ENCODE results near the gene COMMD7.
"Not testable (repeated sequence)": the region's sequence is repeated elsewhere in the genome, so short reads cannot be mapped to it uniquely, and the experiment has no call there.

COMMD7 gene

DNA sequence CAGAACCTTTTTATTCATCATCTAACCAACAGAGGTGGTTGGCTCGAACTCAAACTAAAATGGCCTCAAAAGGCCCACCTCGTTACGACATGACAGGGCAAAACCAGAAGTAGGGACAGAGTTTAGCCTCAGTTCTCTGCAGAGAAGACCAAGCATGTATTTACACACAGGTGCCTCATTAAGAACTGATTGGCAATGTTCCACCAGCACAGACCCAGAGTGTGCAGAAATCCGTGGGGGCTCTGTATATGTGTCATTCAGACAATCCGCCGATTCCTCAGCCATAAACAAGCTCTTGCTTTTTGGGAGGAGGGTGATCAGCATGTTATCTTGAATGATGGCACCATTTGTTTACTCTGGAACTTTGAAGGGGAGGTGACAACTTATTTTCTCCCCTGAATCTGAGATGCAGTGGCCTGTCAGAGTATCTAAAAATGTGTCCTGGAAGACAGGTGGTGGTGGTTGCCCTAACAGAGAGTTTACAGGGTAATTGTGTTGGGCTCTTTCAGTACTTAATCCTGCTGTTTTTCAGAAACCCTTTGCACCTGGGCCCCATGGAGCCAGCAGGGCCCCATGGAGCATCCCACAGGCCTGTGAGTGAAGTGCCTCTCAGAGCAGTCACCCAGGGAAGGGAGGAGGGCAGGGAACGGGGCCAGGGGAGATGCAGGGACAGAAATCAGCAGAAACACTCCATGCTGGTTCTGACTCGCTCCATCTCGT lies 40.4 kb downstream of the COMMD7 start:
- Histone ChIP-seq H3K27ac (no peak overlapping the region), H3K36me3 (replicated peaks) (peaks cover 12% of the 10 kb centered on the region), H3K4me3 (ENCODE audit: low read depth, low read length) (no peak overlapping the region), H3K27me3 (replicated peaks) (no peaks in the 10 kb centered on the region)
- in situ Hi-C loops (cut with HindIII; ENCODE audit: low pct_ligation_motif_present, low sequenced_read_pairs): no loop called here
- TF ChIP-seq, protein P1, sequence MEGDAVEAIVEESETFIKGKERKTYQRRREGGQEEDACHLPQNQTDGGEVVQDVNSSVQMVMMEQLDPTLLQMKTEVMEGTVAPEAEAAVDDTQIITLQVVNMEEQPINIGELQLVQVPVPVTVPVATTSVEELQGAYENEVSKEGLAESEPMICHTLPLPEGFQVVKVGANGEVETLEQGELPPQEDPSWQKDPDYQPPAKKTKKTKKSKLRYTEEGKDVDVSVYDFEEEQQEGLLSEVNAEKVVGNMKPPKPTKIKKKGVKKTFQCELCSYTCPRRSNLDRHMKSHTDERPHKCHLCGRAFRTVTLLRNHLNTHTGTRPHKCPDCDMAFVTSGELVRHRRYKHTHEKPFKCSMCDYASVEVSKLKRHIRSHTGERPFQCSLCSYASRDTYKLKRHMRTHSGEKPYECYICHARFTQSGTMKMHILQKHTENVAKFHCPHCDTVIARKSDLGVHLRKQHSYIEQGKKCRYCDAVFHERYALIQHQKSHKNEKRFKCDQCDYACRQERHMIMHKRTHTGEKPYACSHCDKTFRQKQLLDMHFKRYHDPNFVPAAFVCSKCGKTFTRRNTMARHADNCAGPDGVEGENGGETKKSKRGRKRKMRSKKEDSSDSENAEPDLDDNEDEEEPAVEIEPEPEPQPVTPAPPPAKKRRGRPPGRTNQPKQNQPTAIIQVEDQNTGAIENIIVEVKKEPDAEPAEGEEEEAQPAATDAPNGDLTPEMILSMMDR (IDR thresholded peaks at IDR 0.05; ENCODE audit: low read depth, low read length, missing control alignments): no peak
- DNase-seq: no peak

DNA sequence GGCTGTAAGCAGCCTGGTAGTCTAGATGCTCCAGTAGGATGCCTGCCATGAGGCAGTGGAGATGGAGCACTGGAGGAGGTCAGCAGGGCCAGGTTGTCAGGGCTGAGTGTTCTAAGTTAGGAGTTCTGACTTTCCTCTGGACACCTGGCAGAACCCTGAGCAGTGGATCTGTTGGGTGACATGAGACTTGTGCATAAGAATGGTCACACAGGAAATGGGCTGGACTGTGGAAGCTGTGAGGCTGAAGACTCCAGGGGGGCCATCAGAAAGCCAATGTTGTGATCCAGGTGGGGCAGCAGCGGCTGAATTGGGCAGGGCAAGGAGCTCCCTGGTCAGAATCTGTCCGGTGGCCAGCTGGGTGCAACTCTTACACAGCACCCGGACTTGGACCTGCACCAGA lies 45.7 kb downstream of the COMMD7 start:
- no peak for DNase-seq
- peaks cover 2% of the 10 kb centered on the region for H3K36me3 ChIP-seq (replicated peaks)
- in situ Hi-C loops (cut with HindIII; ENCODE audit: low pct_ligation_motif_present, low sequenced_read_pairs): no loop called here
- H3K27me3 ChIP-seq (replicated peaks): no peaks in the 10 kb centered on the region
- no peak overlapping the region for H3K4me3 ChIP-seq (ENCODE audit: low read depth, low read length)
- H3K27ac ChIP-seq: no peak overlapping the region
- TF ChIP-seq, protein P1 (IDR thresholded peaks at IDR 0.05; ENCODE audit: low read depth, low read length, missing control alignments): no peak

DNA sequence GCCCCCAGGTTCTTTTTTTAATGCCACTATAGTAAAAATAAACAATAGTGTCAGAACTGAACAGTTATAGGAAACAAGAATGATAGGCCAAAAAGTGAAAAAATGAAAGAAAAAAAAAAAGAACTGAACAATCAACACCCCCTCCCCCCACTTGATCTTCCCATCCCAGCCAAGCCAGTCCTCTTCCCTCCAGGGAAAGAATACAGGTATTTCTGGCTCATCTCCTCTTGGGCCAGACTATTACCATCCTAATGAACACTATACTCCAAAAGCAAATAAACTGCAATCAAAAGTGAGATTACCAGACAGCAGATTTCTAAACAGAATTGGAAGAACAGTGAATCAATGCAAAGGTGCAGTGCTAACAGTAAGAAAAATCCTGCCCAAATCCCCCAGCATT lies 48.2 kb downstream of the COMMD7 start:
- no peak for DNase-seq
- in situ Hi-C loops (cut with HindIII; ENCODE audit: low pct_ligation_motif_present, low sequenced_read_pairs): no loop called here
- Histone ChIP-seq H3K27ac (no peak overlapping the region), H3K4me3 (ENCODE audit: low read depth, low read length) (no peak overlapping the region), H3K27me3 (replicated peaks) (no peaks in the 10 kb centered on the region), H3K36me3 (replicated peaks) (no peaks in the 10 kb centered on the region)
- TF ChIP-seq, protein P1 (IDR thresholded peaks at IDR 0.05; ENCODE audit: low read depth, low read length, missing control alignments): no peak

DNA sequence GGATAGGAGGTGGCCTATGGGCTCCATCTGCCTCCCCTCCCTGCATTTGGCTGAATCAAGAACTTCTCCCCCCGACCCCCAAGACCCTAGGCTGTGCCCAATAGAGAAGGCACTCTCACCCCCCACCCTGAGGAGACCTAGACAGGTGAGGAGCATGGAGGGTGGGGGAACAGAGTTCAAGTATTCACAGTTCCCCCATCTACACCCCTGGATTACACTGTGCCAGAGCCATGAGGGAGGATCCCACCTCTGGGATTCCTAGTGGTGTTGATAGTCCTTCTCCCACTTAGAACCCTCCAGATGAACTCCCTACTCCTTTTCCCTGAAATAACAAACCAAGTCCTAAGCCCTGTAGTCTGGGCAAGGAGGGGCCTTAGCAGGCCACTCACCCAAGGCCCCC lies 54.3 kb downstream of the COMMD7 start:
- H3K4me3 ChIP-seq (ENCODE audit: low read depth, low read length); in situ Hi-C loops (cut with HindIII; ENCODE audit: low pct_ligation_motif_present, low sequenced_read_pairs); H3K27ac ChIP-seq; H3K36me3 ChIP-seq (replicated peaks); H3K27me3 ChIP-seq (replicated peaks); DNase-seq: not testable (repeated sequence)

DNA sequence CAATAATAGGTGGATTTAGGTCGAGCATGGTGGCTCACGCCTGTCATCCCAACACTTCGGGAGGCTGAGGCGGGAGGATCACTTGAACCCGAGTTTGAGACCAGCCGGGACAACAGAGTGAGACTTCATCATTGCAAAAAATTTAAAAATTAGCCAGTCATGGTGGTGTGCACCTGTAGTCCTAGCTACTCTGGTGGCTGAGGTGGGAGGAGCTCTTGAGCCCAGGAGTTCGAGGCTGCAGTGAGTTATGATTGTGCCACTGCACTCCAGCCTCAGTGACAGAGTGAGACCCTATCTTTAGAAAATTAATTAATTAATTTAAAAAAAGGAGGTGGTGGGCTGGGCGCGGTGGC lies 56.1 kb downstream of the COMMD7 start:
- H3K4me3 ChIP-seq (ENCODE audit: low read depth, low read length): no peak overlapping the region
- no peaks in the 10 kb centered on the region for H3K36me3 ChIP-seq (replicated peaks)
- no peak for DNase-seq
- in situ Hi-C loops (cut with HindIII; ENCODE audit: low pct_ligation_motif_present, low sequenced_read_pairs): no loop called here
- H3K27ac ChIP-seq: no peak overlapping the region
- TF ChIP-seq, protein P1 (IDR thresholded peaks at IDR 0.05; ENCODE audit: low read depth, low read length, missing control alignments): no peak
- H3K27me3 ChIP-seq (replicated peaks): no peaks in the 10 kb centered on the region

DNA sequence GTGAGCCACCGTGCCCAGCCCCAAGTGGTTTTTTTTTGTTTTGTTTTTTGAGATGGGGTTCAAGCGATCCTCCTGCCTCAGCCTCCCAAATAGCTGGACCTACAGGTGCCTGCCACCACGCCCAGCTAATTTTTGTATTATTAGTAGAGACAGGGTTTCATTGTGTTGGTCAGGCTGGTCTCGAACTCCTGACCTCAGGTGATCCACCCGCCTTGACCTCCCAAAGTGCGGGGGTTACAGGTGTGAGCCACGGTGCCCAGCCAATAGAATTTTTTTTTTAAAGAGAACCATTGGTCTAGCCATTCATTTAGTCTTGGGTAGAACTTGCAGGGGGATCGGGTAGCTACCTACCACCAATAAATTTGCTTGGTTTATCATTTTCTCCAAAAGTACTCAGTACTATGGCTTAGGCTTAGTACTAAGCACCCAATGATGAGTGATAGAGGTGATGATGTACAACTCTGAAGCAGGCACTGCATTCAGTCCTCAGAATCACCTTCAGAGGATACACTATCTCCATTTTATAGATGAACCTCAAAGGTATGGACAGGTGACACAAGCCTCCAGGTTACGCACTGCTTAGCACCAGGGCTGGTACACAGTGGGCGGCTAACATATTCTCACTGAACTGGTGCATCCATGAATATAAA lies 56.6 kb downstream of the COMMD7 start:
- Histone ChIP-seq H3K27me3 (replicated peaks) (no peaks in the 10 kb centered on the region), H3K27ac (no peak overlapping the region), H3K36me3 (replicated peaks) (no peaks in the 10 kb centered on the region), H3K4me3 (ENCODE audit: low read depth, low read length) (no peak overlapping the region)
- no peak for DNase-seq
- TF ChIP-seq, protein P1 (IDR thresholded peaks at IDR 0.05; ENCODE audit: low read depth, low read length, missing control alignments): no peak
- in situ Hi-C loops (cut with HindIII; ENCODE audit: low pct_ligation_motif_present, low sequenced_read_pairs): no loop called here
